ENCODE results near the gene FAM184A. TPM values are rescaled to one million over a fixed set of nuclear protein-coding genes. Genes with fewer than 3 reads are reported as not detected.

Gene FAM184A
- total RNA-seq, 1 experiment from 2014 or later, result 13.3 TPM

DNA sequence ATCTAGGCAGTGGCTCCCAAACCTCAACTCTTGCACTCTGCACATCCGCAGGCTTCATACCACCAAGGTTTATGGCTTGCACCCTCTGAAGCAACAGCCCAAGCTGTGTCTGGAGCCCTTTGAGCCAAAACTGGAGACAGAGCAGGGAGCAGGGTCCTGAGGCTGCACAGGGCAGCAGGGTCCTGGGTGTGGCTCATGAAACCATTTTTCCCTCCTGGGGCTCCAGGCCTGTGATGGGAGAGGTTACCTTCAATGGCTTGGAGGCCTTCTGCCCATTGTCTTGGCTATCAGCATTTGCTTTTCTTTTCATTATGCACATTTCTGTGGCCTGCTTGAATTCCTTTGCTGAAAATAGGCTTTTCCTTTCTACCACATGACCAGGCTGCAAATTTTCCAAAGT lies 6.3 kb upstream of the FAM184A start:
- no peak for ATAC-seq
- POLR2A ChIA-PET, result no interaction called here
- CTCF ChIA-PET, result no interaction called here
- no peak for DNase-seq (ENCODE audit: low spot score)
- peaks cover 58% of the 10 kb centered on the region for H3K9me3 Mint-ChIP-seq
- TF ChIP-seq KAT7 (CRISPR knock-in tag; IDR thresholded peaks at IDR 0.05; ENCODE audit: borderline replicate concordance) (no peak), FOXK1 (CRISPR knock-in tag; IDR thresholded peaks at IDR 0.05) (no peak), ELF4 (CRISPR knock-in tag; IDR thresholded peaks at IDR 0.05; ENCODE audit: low read depth) (no peak), ZNF317 (CRISPR knock-in tag; IDR thresholded peaks at IDR 0.05; ENCODE audit: borderline replicate concordance, low read depth) (no peak), MYBL2 (CRISPR knock-in tag; IDR thresholded peaks at IDR 0.05) (no peak), NFYB (CRISPR knock-in tag; conservative IDR thresholded peaks at IDR 0.05; ENCODE audit: low read depth) (no peak), SP1 (CRISPR knock-in tag; conservative IDR thresholded peaks at IDR 0.05) (no peak), IRF2 (CRISPR knock-in tag; IDR thresholded peaks at IDR 0.05; ENCODE audit: borderline replicate concordance, low read depth) (no peak), SOX15 (CRISPR knock-in tag; IDR thresholded peaks at IDR 0.05) (no peak), ZNF263 (CRISPR knock-in tag; IDR thresholded peaks at IDR 0.05; ENCODE audit: low read depth) (no peak), ATF1 (CRISPR knock-in tag; IDR thresholded peaks at IDR 0.05) (no peak)
- TF ChIP-seq, protein P1, sequence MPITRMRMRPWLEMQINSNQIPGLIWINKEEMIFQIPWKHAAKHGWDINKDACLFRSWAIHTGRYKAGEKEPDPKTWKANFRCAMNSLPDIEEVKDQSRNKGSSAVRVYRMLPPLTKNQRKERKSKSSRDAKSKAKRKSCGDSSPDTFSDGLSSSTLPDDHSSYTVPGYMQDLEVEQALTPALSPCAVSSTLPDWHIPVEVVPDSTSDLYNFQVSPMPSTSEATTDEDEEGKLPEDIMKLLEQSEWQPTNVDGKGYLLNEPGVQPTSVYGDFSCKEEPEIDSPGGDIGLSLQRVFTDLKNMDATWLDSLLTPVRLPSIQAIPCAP (CRISPR knock-in tag; IDR thresholded peaks at IDR 0.05), result no peak
- TF ChIP-seq, protein P2, sequence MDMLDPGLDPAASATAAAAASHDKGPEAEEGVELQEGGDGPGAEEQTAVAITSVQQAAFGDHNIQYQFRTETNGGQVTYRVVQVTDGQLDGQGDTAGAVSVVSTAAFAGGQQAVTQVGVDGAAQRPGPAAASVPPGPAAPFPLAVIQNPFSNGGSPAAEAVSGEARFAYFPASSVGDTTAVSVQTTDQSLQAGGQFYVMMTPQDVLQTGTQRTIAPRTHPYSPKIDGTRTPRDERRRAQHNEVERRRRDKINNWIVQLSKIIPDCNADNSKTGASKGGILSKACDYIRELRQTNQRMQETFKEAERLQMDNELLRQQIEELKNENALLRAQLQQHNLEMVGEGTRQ (CRISPR knock-in tag; IDR thresholded peaks at IDR 0.05), result no peak
- TF ChIP-seq, protein P3, sequence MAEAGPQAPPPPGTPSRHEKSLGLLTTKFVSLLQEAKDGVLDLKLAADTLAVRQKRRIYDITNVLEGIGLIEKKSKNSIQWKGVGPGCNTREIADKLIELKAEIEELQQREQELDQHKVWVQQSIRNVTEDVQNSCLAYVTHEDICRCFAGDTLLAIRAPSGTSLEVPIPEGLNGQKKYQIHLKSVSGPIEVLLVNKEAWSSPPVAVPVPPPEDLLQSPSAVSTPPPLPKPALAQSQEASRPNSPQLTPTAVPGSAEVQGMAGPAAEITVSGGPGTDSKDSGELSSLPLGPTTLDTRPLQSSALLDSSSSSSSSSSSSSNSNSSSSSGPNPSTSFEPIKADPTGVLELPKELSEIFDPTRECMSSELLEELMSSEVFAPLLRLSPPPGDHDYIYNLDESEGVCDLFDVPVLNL (CRISPR knock-in tag; IDR thresholded peaks at IDR 0.05; ENCODE audit: borderline replicate concordance, low read depth), result no peak
- TF ChIP-seq, protein P4, sequence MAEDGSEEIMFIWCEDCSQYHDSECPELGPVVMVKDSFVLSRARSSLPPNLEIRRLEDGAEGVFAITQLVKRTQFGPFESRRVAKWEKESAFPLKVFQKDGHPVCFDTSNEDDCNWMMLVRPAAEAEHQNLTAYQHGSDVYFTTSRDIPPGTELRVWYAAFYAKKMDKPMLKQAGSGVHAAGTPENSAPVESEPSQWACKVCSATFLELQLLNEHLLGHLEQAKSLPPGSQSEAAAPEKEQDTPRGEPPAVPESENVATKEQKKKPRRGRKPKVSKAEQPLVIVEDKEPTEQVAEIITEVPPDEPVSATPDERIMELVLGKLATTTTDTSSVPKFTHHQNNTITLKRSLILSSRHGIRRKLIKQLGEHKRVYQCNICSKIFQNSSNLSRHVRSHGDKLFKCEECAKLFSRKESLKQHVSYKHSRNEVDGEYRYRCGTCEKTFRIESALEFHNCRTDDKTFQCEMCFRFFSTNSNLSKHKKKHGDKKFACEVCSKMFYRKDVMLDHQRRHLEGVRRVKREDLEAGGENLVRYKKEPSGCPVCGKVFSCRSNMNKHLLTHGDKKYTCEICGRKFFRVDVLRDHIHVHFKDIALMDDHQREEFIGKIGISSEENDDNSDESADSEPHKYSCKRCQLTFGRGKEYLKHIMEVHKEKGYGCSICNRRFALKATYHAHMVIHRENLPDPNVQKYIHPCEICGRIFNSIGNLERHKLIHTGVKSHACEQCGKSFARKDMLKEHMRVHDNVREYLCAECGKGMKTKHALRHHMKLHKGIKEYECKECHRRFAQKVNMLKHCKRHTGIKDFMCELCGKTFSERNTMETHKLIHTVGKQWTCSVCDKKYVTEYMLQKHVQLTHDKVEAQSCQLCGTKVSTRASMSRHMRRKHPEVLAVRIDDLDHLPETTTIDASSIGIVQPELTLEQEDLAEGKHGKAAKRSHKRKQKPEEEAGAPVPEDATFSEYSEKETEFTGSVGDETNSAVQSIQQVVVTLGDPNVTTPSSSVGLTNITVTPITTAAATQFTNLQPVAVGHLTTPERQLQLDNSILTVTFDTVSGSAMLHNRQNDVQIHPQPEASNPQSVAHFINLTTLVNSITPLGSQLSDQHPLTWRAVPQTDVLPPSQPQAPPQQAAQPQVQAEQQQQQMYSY (CRISPR knock-in tag; IDR thresholded peaks at IDR 0.05), result no peak
- TF ChIP-seq, protein P5, sequence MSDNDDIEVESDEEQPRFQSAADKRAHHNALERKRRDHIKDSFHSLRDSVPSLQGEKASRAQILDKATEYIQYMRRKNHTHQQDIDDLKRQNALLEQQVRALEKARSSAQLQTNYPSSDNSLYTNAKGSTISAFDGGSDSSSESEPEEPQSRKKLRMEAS (CRISPR knock-in tag; IDR thresholded peaks at IDR 0.05), result no peak
- no peak overlapping the region for H3K4me3 Mint-ChIP-seq
- H3K27me3 Mint-ChIP-seq (ENCODE audit: low read depth), result peaks cover 28% of the 10 kb centered on the region
- H3K27ac Mint-ChIP-seq, result no peak overlapping the region
- H3K36me3 Mint-ChIP-seq, result peaks cover 34% of the 10 kb centered on the region
- H3K4me1 Mint-ChIP-seq, result peaks cover 6% of the 10 kb centered on the region

DNA sequence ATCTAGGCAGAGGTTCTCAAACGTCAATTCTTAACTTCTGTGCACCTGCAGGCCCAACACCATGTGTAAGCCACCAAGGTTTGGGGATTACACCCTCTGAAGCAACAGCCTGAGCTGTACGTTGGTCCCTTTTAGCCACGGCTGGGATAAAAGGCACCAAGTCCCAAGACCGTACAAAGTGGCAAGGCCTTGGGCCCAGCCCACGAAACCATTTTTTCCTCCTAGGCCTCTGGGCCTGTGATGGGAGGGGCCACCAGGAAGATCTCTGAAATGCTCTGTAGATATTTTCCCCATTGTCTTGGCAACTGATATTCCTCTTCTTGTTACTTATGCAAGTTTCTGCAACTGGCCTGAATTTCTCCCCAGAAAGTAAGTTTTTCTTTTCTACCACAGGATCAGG lies 4.5 kb upstream of the FAM184A start:
- H3K4me3 Mint-ChIP-seq, result no peak overlapping the region
- H3K27me3 Mint-ChIP-seq (ENCODE audit: low read depth), result peaks cover 39% of the 10 kb centered on the region
- no peak overlapping the region for H3K27ac Mint-ChIP-seq
- ChIA-PET CTCF (no interaction called here), POLR2A (no interaction called here)
- no peak for DNase-seq (ENCODE audit: low spot score)
- no peak for ATAC-seq
- peaks cover 34% of the 10 kb centered on the region for H3K36me3 Mint-ChIP-seq
- H3K9me3 Mint-ChIP-seq, result peaks cover 54% of the 10 kb centered on the region
- H3K4me1 Mint-ChIP-seq, result peaks cover 9% of the 10 kb centered on the region
- TF ChIP-seq, protein P6, sequence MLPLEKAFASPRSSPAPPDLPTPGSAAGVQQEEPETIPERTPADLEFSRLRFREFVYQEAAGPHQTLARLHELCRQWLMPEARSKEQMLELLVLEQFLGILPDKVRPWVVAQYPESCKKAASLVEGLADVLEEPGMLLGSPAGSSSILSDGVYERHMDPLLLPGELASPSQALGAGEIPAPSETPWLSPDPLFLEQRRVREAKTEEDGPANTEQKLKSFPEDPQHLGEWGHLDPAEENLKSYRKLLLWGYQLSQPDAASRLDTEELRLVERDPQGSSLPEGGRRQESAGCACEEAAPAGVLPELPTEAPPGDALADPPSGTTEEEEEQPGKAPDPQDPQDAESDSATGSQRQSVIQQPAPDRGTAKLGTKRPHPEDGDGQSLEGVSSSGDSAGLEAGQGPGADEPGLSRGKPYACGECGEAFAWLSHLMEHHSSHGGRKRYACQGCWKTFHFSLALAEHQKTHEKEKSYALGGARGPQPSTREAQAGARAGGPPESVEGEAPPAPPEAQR (CRISPR knock-in tag; IDR thresholded peaks at IDR 0.05), result no peak
- TF ChIP-seq, protein P7, sequence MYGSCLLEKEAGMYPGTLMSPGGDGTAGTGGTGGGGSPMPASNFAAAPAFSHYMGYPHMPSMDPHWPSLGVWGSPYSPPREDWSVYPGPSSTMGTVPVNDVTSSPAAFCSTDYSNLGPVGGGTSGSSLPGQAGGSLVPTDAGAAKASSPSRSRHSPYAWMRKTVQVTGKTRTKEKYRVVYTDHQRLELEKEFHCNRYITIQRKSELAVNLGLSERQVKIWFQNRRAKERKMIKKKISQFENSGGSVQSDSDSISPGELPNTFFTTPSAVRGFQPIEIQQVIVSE (CRISPR knock-in tag; IDR thresholded peaks at IDR 0.05; ENCODE audit: borderline replicate concordance), result no peak
- TF ChIP-seq SMAD4 (CRISPR knock-in tag; IDR thresholded peaks at IDR 0.05) (no peak), MXD4 (CRISPR knock-in tag; IDR thresholded peaks at IDR 0.05; ENCODE audit: borderline replicate concordance) (no peak), TCF7 (CRISPR knock-in tag; IDR thresholded peaks at IDR 0.05; ENCODE audit: low read depth) (no peak), NFE2L1 (CRISPR knock-in tag; IDR thresholded peaks at IDR 0.05) (no peak), ZNF423 (CRISPR knock-in tag; IDR thresholded peaks at IDR 0.05) (no peak), NR3C1 (CRISPR knock-in tag; conservative IDR thresholded peaks at IDR 0.05; ENCODE audit: low read depth) (no peak)
- TF ChIP-seq, protein P8, sequence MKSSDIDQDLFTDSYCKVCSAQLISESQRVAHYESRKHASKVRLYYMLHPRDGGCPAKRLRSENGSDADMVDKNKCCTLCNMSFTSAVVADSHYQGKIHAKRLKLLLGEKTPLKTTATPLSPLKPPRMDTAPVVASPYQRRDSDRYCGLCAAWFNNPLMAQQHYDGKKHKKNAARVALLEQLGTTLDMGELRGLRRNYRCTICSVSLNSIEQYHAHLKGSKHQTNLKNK (CRISPR knock-in tag; IDR thresholded peaks at IDR 0.05), result no peak
- TF ChIP-seq, protein P9, sequence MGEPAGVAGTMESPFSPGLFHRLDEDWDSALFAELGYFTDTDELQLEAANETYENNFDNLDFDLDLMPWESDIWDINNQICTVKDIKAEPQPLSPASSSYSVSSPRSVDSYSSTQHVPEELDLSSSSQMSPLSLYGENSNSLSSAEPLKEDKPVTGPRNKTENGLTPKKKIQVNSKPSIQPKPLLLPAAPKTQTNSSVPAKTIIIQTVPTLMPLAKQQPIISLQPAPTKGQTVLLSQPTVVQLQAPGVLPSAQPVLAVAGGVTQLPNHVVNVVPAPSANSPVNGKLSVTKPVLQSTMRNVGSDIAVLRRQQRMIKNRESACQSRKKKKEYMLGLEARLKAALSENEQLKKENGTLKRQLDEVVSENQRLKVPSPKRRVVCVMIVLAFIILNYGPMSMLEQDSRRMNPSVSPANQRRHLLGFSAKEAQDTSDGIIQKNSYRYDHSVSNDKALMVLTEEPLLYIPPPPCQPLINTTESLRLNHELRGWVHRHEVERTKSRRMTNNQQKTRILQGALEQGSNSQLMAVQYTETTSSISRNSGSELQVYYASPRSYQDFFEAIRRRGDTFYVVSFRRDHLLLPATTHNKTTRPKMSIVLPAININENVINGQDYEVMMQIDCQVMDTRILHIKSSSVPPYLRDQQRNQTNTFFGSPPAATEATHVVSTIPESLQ (CRISPR knock-in tag; IDR thresholded peaks at IDR 0.05), result no peak

All from WTC11 (cell line).